GM20431 (cell line): ENCODE results near the gene CCSAP.
"Not testable (repeated sequence)": the region's sequence is repeated elsewhere in the genome, so short reads cannot be mapped to it uniquely, and the experiment has no call there.

Experiments
- in situ Hi-C: fragments of 300-500 bp; cut with MseI, MboI; formaldehyde crosslinking; loops from one replicate; pipeline ENCODE4 v1.15.0; 2020; ENCODE audit warnings: low sequenced_read_pairs; ENCODE audit not compliant: unreplicated experiment

Gene CCSAP

GRCh38 chr1:229328598-229329362 lies 14.1 kb downstream of the CCSAP start:
- in situ Hi-C loops, result no loop called here

- in situ Hi-C loops, result not testable (repeated sequence)
Observed at GRCh38 chr1:229327765-229328164, 15.1 kb downstream of the CCSAP start.

GRCh38 chr1:229326601-229327000 lies 16.2 kb downstream of the CCSAP start:
- in situ Hi-C loops, result no loop called here

DNA sequence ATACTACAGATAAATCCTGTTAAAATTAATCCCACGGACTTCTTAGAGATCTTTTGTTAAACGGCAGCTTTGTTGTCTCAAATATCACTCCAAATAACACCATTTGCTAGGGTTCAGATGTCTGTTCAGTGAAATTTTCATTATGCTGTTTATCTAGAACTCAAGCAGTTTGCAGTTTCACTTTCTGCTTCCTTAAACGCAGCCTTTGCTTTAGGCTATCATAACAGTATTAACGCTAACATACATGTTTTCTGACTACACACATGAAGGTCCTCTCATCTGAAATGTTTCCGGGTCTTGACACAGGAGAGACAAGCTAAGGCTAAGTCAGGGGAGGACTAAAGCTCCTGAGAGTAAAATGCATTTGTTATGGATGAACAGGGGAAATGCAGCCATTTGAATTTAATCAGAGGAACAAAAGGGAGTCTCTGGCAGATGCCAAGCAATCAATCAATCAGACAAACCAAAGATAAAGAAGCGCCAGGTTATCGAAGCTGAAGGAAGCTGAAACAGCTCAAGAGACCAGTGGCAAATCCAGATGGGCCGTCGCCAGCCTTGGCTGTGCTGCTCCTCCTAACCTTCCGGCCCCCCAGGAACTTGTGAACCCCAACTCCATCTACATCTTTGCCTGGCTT lies 16.9 kb downstream of the CCSAP start:
- in situ Hi-C loops, result no loop called here

- in situ Hi-C loops, result no loop called here
Observed at GRCh38 chr1:229325401-229325800, 17.4 kb downstream of the CCSAP start.

- in situ Hi-C loops, result no loop called here
Observed at GRCh38 chr1:229323885-229324553, 18.8 kb downstream of the CCSAP start.

GRCh38 chr1:229323201-229323600 lies 19.6 kb downstream of the CCSAP start:
- in situ Hi-C loops, result no loop called here

DNA sequence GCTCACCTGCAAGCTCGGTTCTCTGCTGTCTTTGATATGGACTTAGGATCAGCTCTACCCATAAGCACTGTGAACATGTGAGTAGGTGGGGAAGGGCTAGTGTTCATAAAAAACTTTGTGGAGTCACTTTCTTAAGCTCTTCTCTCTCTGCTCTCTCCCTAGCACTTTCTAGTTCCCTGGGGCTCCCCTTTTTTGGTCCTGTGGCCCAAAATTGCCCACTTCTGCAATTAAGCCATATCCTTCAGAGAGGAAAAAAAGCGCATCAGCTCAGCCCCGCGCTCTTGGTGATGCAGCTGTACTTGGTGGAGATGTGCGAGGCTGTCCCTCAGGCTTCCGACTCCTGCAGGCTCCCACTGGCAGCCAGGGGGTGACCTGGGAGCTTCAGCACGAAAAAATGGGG lies 23.4 kb downstream of the CCSAP start:
- in situ Hi-C loops, result no loop called here

- in situ Hi-C loops, result no loop called here
Observed at GRCh38 chr1:229318056-229318455, 24.8 kb downstream of the CCSAP start.

- in situ Hi-C loops, result no loop called here
Observed at GRCh38 chr1:229316166-229316565, 26.7 kb downstream of the CCSAP start.

DNA sequence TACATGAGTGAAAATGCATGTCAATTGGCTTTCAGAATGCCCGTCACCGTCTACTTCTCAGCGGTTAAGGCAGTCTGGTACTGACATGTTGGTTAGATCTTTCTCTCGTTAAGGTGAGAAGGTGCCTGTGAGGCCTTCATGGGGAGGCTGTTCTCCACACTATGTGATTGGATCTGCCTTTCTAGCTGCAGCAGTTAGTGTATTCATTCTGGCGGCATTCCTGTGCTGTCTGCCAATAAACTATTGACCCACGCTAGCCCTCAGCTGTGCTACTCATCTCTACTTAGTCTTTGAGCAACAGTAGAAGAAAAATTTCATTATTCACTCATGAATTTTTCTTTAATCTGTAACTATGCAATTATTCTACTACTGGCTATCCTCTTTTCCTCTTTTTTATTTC lies 32.0 kb downstream of the CCSAP start:
- in situ Hi-C loops, result no loop called here

- in situ Hi-C loops, result no loop called here
Observed at GRCh38 chr1:229309684-229310083, 33.2 kb downstream of the CCSAP start.

- in situ Hi-C loops, result no loop called here
Observed at GRCh38 chr1:229309074-229309473, 33.8 kb downstream of the CCSAP start.

GRCh38 chr1:229305392-229305791 lies 37.5 kb downstream of the CCSAP start:
- in situ Hi-C loops, result no loop called here

DNA sequence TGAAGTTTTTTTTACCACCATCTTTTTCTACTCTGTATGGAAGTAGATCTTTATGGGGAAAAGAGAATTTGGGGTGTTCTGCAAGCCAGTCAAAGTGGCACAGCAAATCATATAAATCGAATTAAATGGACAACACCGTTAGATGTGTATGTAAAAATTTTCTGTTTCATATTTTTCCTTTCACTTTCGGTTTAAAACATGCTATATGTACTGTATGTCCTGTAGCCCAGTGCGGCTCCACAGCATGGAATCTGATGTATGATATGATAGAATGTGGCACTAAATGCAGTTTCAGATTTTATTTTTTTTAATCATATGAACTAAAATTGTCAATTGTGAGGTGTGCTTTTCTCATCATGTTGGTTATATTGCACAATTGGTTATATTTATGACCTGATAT lies 39.0 kb downstream of the CCSAP start:
- in situ Hi-C loops, result no loop called here

DNA sequence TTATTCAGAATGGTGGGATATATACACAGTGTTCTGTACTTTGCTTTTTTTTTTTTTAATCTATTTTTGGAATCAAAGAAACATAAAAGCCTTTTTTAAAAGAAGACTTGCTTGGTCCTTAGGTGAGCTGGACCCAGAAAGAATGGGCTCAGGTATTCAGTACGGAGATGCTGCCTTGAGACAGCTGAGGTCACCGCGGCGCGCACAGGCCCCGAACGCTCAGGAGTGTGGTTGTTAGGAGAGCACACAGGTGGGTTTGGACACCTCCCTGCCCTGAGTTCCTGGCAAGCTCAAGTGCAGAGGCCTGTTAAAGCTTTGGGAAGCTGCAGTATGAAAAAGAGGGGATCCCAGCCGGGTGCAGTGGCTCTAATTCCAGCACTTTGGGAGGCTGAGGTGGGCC lies 40.1 kb downstream of the CCSAP start:
- in situ Hi-C loops, result no loop called here

DNA sequence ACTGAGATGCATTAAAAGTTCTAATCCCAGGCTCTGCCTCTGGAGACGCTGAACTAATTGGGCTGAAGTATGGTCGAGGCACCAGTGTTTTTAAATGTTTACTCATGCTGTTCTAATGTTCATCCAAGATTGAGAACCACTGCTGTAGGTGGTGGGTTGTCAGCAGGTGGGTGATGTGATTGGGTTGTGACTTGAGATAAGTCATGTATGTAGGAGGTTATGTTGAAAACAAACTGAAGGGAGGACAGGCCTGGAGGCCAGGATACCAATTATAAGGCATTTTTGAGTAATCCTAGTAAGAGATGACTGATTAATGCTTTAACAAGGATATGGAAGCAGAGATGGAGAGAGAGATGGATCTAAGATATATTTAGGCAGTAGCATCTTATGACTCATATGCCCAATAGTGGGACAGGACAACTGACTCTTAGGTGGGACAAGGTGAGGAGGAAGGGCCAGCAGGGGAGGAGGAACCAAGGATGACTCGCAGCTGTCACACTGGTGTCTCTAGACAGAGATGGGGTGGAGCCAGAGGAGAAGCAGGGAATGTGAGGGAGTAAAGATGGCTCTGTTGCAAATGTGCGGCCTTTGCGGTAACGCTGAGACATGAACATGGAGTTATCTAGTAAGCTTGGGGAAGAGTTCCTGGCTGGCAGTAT lies 42.6 kb downstream of the CCSAP start:
- in situ Hi-C loops, result no loop called here

GRCh38 chr1:229298887-229299503 lies 43.9 kb downstream of the CCSAP start:
- in situ Hi-C loops, result no loop called here

DNA sequence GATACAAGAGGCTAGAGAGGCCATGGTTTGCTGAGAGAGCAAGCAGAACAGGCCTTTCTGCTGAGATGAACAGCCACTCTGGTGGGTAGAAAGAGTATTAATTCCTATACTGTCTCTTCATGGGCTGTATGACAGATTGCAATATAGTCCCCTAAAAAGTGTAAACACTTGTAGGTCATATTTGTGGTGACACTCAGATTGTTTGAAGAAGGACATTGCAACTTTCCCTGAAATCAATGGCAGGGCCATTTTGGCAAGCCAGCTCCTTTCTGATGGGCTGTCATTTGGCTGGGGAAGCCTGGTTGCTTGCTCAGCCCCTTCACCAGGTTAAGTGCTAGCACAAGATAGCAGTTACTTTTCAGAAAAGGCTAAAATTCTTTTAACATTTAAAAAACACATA lies 44.4 kb downstream of the CCSAP start:
- in situ Hi-C loops, result no loop called here

DNA sequence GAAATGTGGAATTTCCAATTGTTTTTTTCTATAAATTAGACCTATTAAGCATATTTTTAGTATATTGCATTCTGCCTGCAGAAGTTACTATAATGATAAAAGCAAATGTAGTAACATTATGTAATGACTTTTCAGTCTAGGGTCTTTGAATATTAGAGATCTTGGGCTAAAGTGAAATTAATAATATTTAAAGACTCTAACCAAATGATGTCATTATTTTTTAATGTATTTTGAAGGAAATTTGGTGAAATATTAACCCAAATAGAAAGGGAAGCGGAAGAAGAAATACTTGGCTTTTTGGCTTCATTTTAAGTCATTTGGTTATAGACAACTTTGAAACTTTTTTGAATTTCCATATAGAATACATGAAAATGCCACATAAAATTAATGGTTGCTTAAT lies 45.1 kb downstream of the CCSAP start:
- in situ Hi-C loops, result no loop called here
